Neuronal stem cell (in vitro differentiated cells): ENCODE measurements around the gene MEGF6.

Source experiments
- DNase-seq: peaks from one replicate; pipeline ENCODE4 v3.0.0-alpha.2; 2013; ENCODE audit warnings: low spot score
- H2AFZ ChIP-seq: one replicate; pipeline ENCODE4 v1.6.1; 2013; ENCODE audit warnings: mild to moderate bottlenecking, low read length, inconsistent platforms
- H2AK5ac ChIP-seq: 2 replicates; pipeline ENCODE4 v1.6.1; 2013; ENCODE audit warnings: low read depth, mild to moderate bottlenecking, inconsistent platforms, low read length, moderate library complexity, mixed read lengths
- H2BK120ac ChIP-seq: 2 replicates; pipeline ENCODE4 v1.6.1; 2013; ENCODE audit warnings: low read depth, mild to moderate bottlenecking, inconsistent platforms, low read length, moderate library complexity, mixed read lengths
- H2BK12ac ChIP-seq: one replicate; pipeline ENCODE4 v1.6.1; 2013; ENCODE audit warnings: low read length, inconsistent platforms
- H2BK15ac ChIP-seq: 2 replicates; pipeline ENCODE4 v1.6.1; 2013; ENCODE audit warnings: mild to moderate bottlenecking, low read length, inconsistent platforms, mixed read lengths
- H2BK5ac ChIP-seq: one replicate; pipeline ENCODE4 v1.6.1; 2013; ENCODE audit warnings: inconsistent platforms, mild to moderate bottlenecking, low read length, moderate library complexity
- H3K14ac ChIP-seq: one replicate; pipeline ENCODE4 v1.6.1; 2013; ENCODE audit warnings: low read length, inconsistent platforms
- H3K18ac ChIP-seq: 2 replicates; pipeline ENCODE4 v1.6.1; 2013; ENCODE audit warnings: low read length, inconsistent platforms
- H3K23ac ChIP-seq: 2 replicates; pipeline ENCODE4 v1.6.1; 2013; ENCODE audit warnings: low read depth, mild to moderate bottlenecking, mixed read lengths, low read length, inconsistent platforms; ENCODE audit not compliant: poor library complexity
- H3K27ac ChIP-seq: replicated peaks from 3 replicates; pipeline ENCODE4 v1.5.1; 2013; ENCODE audit warnings: low read length, inconsistent platforms
- H3K27me3 ChIP-seq, 3 experiments: 2 replicates each; pipeline ENCODE4 v1.6.1; 2013; ENCODE audit warnings: low read length in 3 of 3, mild to moderate bottlenecking in 2 of 3, inconsistent platforms in 1 of 3, low read depth in 1 of 3, mixed read lengths in 1 of 3, moderate library complexity in 1 of 3; ENCODE audit not compliant: control insufficient read depth in 3 of 3, insufficient read depth in 3 of 3
- H3K36me3 ChIP-seq, 2 donors: replicated peaks in 1 of 2; 2 replicates each; pipeline ENCODE4 v1.6.1; 2013; ENCODE audit warnings: low read length in 2 of 2; ENCODE audit not compliant: control insufficient read depth in 2 of 2, insufficient read depth in 2 of 2
- H3K4ac ChIP-seq: 2 replicates; pipeline ENCODE4 v1.6.1; 2013; ENCODE audit warnings: inconsistent platforms, mild to moderate bottlenecking, low read length, moderate library complexity
- H3K4me1 ChIP-seq, 2 donors: 1 replicate in 1 of 2; 2 replicates in 1 of 2; pipeline ENCODE4 v1.6.1; 2013; ENCODE audit warnings: low read length in 2 of 2, low read depth in 1 of 2; ENCODE audit not compliant: control insufficient read depth in 2 of 2, insufficient read depth in 1 of 2
- H3K4me2 ChIP-seq: one replicate; pipeline ENCODE4 v1.6.1; 2013; ENCODE audit warnings: mild to moderate bottlenecking, low read length, inconsistent platforms; ENCODE audit not compliant: insufficient read depth, poor library complexity, severe bottlenecking
- H3K4me3 ChIP-seq, 2 donors: 2 replicates each; pipeline ENCODE4 v1.5.1; 2013; ENCODE audit warnings: low read length in 2 of 2, mild to moderate bottlenecking in 2 of 2, inconsistent platforms in 1 of 2, moderate library complexity in 1 of 2
- H3K79me1 ChIP-seq: one replicate; pipeline ENCODE4 v1.6.1; 2013; ENCODE audit warnings: low read depth, mild to moderate bottlenecking, inconsistent platforms, low read length, moderate library complexity
- H3K9ac ChIP-seq: one replicate; pipeline ENCODE4 v1.6.1; 2013; ENCODE audit warnings: mild to moderate bottlenecking, low read depth, low read length, inconsistent platforms; ENCODE audit not compliant: poor library complexity
- H3K9me3 ChIP-seq, 2 donors: replicated peaks in 1 of 2; 2 replicates each; pipeline versions ENCODE3 to v1.6.1; 2013; ENCODE audit warnings: low read length in 2 of 2, mild to moderate bottlenecking in 2 of 2, inconsistent platforms in 1 of 2, low read depth in 1 of 2, mixed read lengths in 1 of 2, moderate library complexity in 1 of 2; ENCODE audit not compliant: control insufficient read depth in 2 of 2, insufficient read depth in 1 of 2
- H4K8ac ChIP-seq: one replicate; pipeline ENCODE4 v1.6.1; 2013; ENCODE audit warnings: low read depth, mild to moderate bottlenecking, inconsistent platforms, low read length, moderate library complexity
- H4K91ac ChIP-seq: one replicate; pipeline ENCODE4 v1.6.1; 2013; ENCODE audit warnings: low read length, low read depth, mild to moderate bottlenecking, inconsistent platforms; ENCODE audit not compliant: poor library complexity
- WGBS, 2 donors: extraction: QIAGEN DNeasy Blood & Tissue Kit; methylation state at CpG; one replicate each; pipeline ENCODE4 v1.1.7; 2013; ENCODE audit warnings: missing lambda C conversion rate in 2 of 2, mixed read lengths in 1 of 2; ENCODE audit not compliant: insufficient read length in 2 of 2, insufficient replicate concordance in 1 of 2; ENCODE audit errors: extremely low coverage in 2 of 2; 5-methylcytosine and 5-hydroxymethylcytosine counted together

The MEGF6 gene

DNA sequence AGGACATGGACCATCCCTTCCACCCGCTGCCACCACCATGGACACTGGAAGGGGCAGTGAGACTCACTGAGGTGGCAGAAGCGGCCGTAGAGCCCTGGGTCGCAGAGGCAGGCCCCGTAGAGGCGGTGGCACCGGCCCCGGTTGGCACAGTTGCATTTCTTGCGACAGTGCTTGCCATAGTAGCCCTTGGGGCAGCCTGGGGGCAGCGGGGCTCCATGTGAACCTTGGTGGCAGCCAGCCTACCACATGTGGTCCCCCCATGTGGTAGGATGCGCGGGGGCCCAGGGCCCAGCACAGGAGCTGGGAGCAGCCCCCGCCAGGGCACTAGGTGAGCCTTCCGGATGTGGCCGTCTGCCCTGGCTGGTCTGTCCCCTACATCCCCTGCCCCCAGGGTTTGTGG lies 105.3 kb downstream of the MEGF6 start:
- H2BK120ac ChIP-seq: no peak overlapping the region

DNA sequence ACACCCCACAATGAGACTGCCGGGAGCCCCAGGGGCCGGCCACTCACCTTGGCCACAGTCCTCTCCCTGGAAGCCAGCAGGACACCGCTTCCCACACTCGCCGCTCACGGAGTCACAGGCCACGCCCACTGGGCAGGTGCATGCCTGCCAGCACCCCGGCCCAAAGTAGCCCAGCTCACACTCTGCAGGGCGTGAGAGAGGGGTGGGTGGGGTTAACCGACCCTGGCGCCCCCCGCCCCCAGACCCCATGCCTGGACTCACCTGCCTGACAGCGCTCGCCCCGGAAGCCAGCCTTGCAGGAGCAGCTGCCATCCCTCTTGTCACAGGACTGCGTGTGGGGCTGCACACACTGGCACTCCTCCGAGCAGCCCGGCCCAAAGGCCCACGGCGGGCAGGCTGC lies 106.1 kb downstream of the MEGF6 start:
- WGBS, 2 donors: no CpG with 5 or more reads among the region's 20 CpGs
- H4K8ac ChIP-seq: no peak overlapping the region

More for the DNA sequence above, 105.3 kb downstream of the MEGF6 start:
- H3K27me3 ChIP-seq: no peaks in the 10 kb centered on the region
- no peak overlapping the region for H3K4ac ChIP-seq
- no peak overlapping the region for H4K91ac ChIP-seq
- no peaks in the 10 kb centered on the region for H3K9me3 ChIP-seq
- H2BK12ac ChIP-seq: no peak overlapping the region
- peak overlapping the region; percentile 48 for H3K18ac ChIP-seq
- no CpG with 5 or more reads among the region's 15 CpGs for WGBS, 2 donors
- peaks cover 9% of the 10 kb centered on the region for H3K79me1 ChIP-seq
- H3K9ac ChIP-seq: no peak overlapping the region
- H2BK15ac ChIP-seq: no peak overlapping the region
- DNase-seq: no peak
- H2AK5ac ChIP-seq: no peak overlapping the region
- peak overlapping the region; percentile 9 for H3K14ac ChIP-seq
- H2BK5ac ChIP-seq: peak overlapping the region; percentile 17
- no peak overlapping the region for H3K4me3 ChIP-seq
- no peak overlapping the region for H3K27ac ChIP-seq
- H3K4me1 ChIP-seq: no peaks in the 10 kb centered on the region
- peak overlapping the region; percentile 52 for H3K23ac ChIP-seq
- H3K4me2 ChIP-seq: no peak overlapping the region
- no peaks in the 10 kb centered on the region for H3K36me3 ChIP-seq
- H2AFZ ChIP-seq: no peak overlapping the region
- no peak overlapping the region for H4K8ac ChIP-seq

DNA sequence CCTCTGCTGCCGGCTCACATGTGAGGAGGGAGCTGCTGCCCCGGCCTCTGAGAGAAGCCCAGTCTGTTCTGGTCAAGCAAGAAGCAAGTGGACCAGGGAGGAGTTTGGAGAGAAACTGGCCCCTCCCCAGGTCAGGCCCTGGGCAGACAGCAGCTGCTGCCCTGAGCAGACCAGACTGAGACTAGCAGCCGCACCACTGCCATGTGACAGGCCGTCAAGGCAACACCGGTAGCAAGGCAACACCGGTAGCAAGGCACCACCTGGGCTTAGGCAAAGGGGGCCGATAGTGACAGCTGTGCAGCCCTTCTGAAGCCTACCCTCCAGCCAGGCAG lies 106.5 kb downstream of the MEGF6 start:
- H3K9me3 ChIP-seq: no peaks in the 10 kb centered on the region
- no peak overlapping the region for H3K14ac ChIP-seq
- H3K4me1 ChIP-seq: no peaks in the 10 kb centered on the region
- no peak overlapping the region for H2BK120ac ChIP-seq
- no peak overlapping the region for H3K9ac ChIP-seq
- H3K18ac ChIP-seq: no peak overlapping the region
- no peak overlapping the region for H3K4me2 ChIP-seq
- no peak overlapping the region for H3K4ac ChIP-seq
- no peak overlapping the region for H2BK15ac ChIP-seq
- DNase-seq: no peak
- H2BK5ac ChIP-seq: no peak overlapping the region
- no peak overlapping the region for H2AFZ ChIP-seq
- peaks cover 9% of the 10 kb centered on the region for H3K79me1 ChIP-seq
- no peaks in the 10 kb centered on the region for H3K27me3 ChIP-seq
- H4K8ac ChIP-seq: no peak overlapping the region
- peak overlapping the region; percentile 65 for H3K23ac ChIP-seq
- H3K36me3 ChIP-seq: no peaks in the 10 kb centered on the region
- no CpG with 5 or more reads among the region's 7 CpGs for WGBS, 2 donors
- no peak overlapping the region for H4K91ac ChIP-seq
- H2BK12ac ChIP-seq: no peak overlapping the region
- H3K4me3 ChIP-seq: no peak overlapping the region
- H2AK5ac ChIP-seq: no peak overlapping the region
- H3K27ac ChIP-seq: no peak overlapping the region

More for the DNA sequence above, 106.1 kb downstream of the MEGF6 start:
- H2BK5ac ChIP-seq: no peak overlapping the region
- no peak overlapping the region for H2BK120ac ChIP-seq
- H3K27ac ChIP-seq: no peak overlapping the region
- no peak for DNase-seq
- H3K79me1 ChIP-seq: peaks cover 9% of the 10 kb centered on the region
- peak overlapping the region; percentile 65 for H3K23ac ChIP-seq
- no peak overlapping the region for H4K91ac ChIP-seq
- H2BK15ac ChIP-seq: no peak overlapping the region
- H3K4me3 ChIP-seq: no peak overlapping the region
- no peak overlapping the region for H3K14ac ChIP-seq
- H2AK5ac ChIP-seq: no peak overlapping the region
- H3K9ac ChIP-seq: no peak overlapping the region
- H3K27me3 ChIP-seq: no peaks in the 10 kb centered on the region
- H2BK12ac ChIP-seq: no peak overlapping the region
- no peaks in the 10 kb centered on the region for H3K36me3 ChIP-seq
- no peak overlapping the region for H3K4ac ChIP-seq
- no peak overlapping the region for H2AFZ ChIP-seq
- no peaks in the 10 kb centered on the region for H3K9me3 ChIP-seq
- no peaks in the 10 kb centered on the region for H3K4me1 ChIP-seq
- H3K4me2 ChIP-seq: no peak overlapping the region
- no peak overlapping the region for H3K18ac ChIP-seq

DNA sequence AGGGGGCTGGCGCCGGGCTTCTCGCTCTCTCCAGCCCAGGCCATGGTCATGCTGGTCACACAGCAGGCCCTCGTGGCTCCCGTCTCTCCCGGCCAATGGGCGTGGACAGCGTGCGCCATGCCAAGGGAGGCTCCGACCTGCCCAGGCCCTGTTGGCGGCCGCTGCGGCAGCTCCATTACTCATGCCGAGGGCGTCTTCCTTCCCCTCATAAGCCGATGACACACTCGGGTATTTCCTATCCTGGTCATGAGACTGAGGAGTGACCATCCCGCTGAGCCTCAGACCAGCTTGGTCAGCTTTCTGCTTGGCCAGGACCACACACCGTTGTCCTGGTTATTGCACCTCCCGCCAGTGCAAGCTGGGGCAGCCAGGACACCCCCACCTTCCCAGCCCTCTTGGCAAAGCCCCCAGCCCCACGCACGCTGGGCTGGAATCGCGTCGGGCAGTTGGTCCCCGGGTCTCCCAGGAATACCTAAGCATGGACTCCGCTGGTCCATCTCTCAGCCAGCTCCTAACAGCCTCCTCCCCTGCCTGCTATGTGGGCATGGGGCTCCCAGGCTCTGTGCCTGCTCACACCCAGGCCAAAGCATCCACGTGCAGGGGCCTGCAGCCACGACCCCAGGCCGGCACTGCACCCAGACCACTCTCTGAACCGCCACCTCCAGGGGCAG lies 107.0 kb downstream of the MEGF6 start:
- Histone ChIP-seq H3K4me2 (no peak overlapping the region), H3K79me1 (peaks cover 9% of the 10 kb centered on the region), H4K91ac (no peak overlapping the region), H3K4ac (no peak overlapping the region), H2BK12ac (no peak overlapping the region), H2BK120ac (no peak overlapping the region), H2AFZ (no peak overlapping the region), H3K27ac (no peak overlapping the region), H3K18ac (no peak overlapping the region), H2AK5ac (no peak overlapping the region), H3K27me3 (no peaks in the 10 kb centered on the region), H3K9me3 (no peaks in the 10 kb centered on the region), H3K9ac (no peak overlapping the region), H2BK5ac (no peak overlapping the region), H3K14ac (no peak overlapping the region), H3K4me1 (no peaks in the 10 kb centered on the region), H4K8ac (no peak overlapping the region), H3K23ac (no peak overlapping the region), H3K36me3 (no peaks in the 10 kb centered on the region), H2BK15ac (no peak overlapping the region), H3K4me3 (no peak overlapping the region)
- no CpG with 5 or more reads among the region's 31 CpGs for WGBS, 2 donors
- DNase-seq: no peak
